HG02571 (cell line): Measurements from ENCODE around the gene MICAL3.

ENCODE experiments used
- ATAC-seq: cut with Tn5 transposase; IDR thresholded peaks from one replicate; pipeline ENCODE4 v1.9.1; 2021; ENCODE audit warnings: mild to moderate bottlenecking, moderate library complexity; ENCODE audit not compliant: unreplicated experiment

The MICAL3 gene

DNA sequence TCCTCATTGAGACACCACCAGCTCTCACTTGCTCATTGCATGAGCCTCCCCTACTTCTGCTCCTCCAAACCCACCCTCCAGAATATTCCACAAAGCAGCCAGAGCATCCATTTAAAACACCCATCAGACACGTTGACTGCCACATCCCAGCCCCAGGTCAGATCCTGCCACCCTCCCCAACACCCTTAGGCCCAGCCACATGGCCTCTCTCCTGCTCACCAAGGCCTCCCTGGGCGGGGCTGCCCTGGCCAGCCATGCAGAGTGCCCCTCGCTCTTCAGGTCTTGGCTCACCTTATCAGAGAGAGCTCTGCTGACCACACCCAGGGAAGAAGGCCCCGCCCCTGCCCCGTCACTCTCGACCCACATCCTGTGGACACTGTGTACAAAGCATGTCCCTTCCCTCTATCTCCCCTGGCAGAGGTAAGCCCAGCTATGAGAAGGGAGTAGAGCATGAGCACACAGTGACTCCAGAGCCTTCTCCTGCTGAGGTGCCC is 106.8 kb downstream of the MICAL3 start:
- ATAC-seq: no peak

DNA sequence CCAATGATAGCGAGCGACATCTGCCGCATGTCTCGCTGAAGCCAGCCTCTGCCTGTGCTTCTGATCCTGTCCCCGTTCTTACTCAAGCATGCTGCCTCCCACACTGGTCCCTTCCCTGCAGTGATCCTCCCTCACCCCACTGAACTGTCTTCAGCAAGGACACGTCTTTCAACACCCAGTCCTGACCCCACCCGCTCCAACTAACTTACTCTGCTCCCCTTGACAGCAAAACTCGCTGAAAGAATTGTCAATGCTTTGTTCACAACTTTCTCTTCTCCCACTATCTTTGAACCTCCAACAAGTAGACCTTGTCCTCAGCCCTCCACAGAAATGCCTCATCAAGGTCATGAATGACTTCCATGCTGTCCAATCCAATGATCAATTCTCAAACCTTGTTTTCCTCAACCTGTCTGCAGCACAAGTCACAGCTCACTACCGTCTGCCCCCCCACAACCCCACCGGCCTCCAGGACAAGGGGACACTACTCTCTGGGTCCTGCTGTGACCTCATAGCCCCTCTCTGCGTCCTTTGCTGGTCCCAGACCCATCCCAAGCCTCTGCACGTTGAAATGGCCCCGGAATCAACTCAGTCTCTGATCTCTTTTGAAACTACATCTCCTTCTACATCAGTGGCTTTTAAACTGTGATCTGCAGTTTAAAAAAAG is 108.0 kb downstream of the MICAL3 start:
- ATAC-seq: no peak

DNA sequence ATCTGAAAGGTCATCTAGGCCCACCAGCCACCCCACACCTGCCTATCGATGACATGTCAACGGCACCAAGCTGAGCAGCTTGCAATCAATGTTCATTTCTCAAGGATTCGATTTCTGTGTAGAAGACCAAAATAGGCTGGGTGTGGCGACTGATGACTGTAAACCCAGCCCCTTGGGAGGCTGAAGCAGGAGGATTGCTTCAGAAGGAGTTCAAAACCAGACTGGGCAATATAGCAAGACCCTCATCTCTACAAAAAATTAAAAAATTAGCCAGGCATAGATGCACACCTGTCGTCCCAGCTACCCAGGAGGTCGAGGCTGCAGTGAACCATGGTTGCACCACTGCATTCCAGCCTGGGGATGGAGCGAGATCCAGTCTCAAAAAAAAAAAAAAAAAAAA is 108.7 kb downstream of the MICAL3 start:
- ATAC-seq: no peak

DNA sequence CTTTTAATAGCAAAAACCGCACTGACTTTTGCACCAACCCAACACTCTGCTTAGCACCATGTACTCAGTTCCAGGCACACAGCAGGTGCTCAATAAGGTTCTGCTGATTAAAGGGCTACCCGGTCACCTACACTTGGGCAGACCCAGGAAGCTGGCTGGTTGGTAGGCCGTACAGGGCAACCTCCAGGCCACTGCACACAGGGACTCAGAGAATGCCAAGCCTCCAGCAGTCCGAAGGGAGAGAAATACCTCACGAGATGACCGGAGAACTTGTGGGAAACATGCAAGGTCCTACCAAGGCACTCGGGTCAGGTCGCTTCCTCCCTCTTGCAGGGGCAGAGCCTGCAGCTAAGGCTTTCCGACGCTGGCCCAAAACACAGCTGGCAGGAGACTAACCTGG is 109.2 kb downstream of the MICAL3 start:
- no peak for ATAC-seq

DNA sequence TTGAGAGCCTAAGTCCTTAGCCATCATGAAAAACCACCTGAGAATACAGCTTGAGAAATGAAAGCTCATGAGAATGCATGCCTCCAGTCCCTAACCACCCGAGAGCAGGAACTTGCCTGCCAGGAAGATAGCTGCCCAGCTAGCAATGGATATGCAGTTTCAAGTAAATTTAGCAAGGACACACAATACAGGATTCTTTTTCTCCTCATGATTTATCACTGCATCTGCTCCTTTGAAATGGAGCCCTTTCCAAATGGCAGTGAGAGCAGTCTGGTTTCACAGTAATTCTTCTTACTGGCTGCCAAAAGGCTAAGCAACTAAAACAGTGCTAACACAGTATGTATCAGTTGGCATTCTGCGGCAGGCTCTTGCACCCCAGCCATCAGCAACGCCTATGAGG is 109.9 kb downstream of the MICAL3 start:
- no peak for ATAC-seq

DNA sequence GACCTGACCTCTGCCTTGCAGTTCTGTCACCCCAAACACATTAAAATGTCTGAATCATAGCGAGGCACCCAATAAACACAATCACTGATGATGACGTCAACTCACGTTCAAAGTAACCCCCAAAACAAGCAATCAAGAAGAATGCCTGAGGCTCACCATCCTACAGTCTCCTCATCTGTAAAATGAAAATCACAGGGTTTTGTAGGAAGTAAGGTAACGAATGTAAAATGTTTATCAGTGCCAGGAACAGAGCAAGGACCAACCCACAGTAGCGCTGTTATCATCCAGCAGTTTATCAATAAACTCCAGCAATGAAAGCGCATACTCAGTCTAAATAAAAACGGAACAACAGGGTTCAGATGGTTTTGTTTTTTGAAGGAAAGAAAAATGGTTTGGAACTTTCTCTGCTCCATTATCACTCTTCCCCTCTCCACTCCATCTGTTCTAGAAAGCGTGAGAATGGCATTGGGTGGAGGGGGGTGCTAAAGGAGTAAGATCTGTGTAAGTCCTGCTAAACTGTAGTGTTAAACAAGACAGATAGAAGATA is 110.5 kb downstream of the MICAL3 start:
- no peak for ATAC-seq

DNA sequence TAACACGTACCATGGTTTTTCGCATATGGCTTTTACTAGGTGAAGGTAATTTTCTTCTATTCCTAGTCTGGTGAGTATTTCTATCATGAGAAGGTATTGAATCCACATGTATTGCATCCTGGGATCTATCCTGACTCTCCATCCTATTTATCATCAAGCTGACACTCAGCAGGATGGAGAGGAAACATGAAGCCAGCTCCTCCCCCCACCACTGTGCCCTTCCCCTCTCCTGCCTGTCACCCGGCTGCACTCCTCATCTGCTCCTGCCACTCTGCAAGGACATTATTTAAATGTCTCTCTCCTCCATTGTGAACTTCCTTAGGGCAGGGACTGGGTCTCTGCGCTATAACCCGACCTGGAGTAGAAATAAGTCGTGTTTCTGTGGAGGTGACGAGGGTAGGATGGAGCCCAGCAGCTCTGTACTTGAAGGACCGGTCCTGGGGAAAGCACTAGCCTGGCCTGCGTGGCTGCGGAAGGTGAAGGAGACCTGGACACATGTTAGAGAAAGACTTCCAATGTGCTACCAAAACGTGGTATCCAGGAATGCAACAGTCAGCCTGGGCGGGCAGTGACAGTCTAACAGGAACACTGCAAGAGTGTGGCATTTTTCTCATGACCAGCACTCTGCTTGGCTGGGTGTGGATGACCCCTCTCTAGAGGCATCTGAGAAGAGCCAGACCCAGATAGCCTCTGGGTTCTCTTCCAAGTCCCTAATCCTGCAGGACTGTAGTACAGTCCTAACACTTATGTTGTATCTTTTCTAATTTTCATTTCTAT is 111.2 kb downstream of the MICAL3 start:
- no peak for ATAC-seq

DNA sequence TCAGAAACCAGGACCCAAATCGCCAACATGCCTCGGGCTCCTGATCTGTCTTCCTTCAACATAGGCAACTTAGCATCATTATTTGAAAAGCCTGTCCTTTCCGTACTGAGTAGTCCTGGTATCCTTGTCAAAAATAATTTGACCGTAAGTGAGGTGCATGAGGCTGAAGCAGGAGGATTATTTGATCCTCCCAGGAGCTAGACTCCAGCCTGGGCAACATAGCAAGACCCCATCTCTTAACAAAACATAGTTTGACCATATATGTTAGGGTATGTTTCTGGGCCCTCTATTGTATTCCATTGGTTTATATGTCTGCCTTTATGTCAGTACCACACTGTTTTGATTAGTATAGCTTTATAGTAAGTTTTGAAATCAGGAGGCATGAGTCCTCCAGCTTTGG is 112.5 kb downstream of the MICAL3 start:
- no peak for ATAC-seq

DNA sequence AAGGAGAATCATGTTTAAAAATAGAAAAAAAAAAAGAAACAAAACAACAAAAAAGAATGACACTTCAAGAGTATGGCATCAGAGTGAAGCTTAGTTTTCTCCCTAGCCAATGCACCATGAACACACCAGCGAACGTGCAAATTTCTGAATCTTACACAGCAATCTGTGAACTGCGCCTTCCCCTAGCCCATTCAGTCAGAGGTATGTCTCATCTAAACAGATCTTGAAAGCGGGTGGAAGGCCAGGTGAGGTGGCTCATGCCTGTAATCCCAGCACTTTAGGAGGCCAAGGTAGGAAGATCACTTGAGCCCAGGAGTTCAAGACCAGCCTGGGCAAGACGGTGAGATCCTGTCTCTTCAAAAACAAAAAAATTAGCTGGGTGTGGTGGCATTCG is 113.1 kb downstream of the MICAL3 start:
- ATAC-seq: no peak

DNA sequence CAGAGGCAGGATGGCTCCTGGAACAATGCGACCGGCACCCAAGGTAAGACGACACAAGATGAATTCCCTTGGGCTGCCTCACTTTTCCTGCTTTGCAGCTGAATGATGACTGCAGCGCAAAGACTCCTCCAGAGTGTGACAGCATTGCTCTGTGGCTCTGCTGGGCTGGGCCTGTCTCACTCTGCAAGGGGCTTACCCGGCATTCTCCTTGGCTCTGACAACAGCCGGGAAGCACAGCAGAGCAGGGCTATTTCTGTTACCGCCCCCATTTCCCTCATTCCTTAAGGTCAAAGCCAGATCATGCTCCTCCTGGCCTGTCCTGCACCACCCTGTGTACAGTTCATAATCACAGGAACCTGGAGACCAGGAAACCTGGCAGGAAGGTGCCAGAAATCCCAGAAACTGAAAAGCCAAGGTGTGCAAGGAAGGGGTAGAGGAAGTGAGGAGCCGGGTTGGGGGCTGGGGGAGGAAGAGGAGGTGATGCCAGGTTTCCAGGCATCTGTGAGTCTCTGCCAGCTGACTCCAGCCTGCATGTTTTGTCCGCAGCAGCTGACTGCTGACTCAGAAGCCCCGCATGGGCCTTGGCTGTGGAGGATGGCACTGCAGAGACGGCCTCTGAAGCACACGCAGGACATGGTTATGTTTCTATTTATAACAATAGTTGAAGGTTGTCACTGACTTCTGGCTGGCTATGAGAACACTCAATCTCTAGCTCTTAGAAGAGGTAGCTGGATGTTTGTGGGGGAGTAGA is 113.6 kb downstream of the MICAL3 start:
- ATAC-seq: no peak

DNA sequence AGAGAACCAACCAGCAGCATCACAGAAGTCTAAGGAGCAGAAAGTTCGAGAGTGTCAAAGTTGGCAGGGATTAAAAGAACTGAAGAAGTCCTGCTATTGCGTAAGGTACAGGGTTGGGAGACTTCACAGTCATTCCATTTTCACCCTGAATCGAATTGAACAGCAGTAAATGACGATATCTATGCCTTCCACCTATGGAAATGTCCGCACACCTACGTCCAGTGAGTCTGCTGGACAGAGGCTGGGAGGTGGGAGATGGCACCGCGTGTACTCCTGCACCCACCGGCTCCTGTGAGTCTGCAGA is 116.7 kb downstream of the MICAL3 start:
- ATAC-seq: no peak

DNA sequence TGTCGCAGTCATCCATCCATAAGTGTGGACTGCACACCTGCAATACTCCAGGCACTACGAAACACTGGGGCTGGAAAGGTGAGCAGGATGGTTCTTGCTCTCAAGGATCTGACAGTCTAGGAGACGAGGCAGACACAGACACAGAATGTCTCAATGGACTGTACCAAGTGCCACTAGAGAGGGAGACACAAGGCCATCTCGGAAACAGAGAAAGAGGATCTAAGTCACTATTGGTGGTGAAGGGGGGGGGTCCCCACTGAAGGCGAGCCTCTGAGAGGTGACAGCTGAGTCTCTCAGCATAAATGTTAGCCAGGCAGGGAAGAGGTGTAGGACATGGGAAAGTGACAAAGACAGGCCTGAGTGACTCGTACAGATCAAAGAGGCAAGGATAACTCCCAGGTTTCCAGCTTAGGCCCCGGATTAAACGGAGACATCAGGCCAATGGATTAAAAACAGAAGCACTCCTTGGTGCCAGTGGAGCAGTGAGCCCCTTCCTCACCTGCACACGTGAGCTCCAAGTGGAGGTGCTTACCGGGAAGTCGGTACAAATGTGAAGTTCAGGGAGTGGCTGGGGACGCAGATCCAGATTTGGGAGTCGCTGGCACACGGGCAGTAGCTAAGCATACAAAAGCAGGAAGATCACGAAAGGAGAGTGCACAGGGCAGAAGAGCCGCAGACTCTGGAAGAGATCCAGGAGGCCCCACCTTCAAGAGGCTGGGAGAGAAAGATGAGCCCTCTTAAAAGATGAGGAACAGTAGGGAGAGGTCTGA is 117.2 kb downstream of the MICAL3 start:
- no peak for ATAC-seq

DNA sequence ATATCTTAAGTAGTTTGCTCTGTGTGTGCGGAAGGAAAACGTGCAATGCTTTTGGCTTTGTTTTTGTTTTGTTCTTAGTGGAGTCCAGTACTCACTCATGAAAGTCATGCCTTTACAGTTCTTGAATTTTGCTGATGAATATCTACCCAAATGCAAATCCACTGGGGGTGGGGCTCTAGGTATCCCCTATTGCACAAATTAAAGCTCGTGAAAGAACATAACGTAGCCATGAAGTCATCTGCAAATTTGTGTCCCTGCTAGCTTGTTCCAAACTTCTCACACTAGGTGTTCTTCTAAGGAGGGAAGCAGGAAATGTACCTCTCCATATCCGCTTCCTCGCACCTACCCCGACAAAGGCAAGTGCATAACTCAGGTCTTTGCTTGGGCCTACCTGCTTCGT is 118.9 kb downstream of the MICAL3 start:
- no peak for ATAC-seq

DNA sequence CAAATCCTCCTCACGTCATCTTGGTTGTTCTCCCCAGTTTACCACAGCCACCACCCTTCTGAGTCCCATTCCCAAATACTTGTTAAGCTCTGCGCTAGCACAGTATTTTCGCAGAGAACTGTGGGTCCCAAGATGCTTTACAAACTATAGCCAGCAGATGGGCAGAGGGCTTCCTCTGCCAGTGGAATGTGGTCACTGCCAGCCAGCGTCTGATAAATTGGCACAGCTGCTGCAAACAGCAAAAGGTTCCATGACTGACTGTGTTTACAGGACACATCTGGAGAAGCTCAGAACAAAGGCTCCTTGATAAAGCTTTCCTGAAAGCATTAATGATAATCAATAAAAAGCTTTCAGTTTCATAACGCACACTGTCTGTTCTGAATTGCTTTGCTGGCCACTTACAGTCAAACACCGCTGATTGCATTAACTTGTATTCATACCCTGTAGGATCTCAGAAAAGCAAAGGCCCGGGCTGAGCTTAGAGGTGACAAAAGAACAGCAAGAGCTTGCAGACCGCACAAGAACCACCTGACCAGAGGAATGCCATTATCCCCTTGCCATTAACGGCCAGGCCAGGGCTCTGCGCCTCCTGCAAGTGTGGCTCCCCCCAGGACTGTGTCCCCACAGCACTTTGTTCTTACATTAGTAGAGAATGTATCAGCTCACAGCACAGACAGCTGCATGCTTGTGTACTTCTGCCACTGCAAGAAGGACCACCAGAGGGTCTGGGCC is 120.6 kb downstream of the MICAL3 start:
- no peak for ATAC-seq

DNA sequence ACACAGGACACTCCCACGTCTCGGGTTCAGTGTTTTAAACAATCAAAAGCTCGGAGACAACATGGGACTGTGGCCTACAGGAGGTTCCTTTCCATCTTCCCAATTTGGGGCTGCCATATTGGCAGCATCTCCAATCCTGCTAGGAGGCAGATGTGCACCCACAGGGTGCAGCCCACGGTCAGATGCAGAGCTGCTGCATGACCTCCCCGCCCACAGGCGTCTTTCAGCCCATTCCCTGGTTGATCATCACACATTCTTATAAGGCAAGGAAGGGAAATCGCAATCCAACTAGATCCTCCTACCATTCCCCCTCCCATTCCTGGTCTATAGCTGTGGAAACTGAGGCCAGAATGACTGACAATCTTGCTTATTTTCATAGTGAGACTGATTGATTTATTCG is 121.4 kb downstream of the MICAL3 start:
- no peak for ATAC-seq

DNA sequence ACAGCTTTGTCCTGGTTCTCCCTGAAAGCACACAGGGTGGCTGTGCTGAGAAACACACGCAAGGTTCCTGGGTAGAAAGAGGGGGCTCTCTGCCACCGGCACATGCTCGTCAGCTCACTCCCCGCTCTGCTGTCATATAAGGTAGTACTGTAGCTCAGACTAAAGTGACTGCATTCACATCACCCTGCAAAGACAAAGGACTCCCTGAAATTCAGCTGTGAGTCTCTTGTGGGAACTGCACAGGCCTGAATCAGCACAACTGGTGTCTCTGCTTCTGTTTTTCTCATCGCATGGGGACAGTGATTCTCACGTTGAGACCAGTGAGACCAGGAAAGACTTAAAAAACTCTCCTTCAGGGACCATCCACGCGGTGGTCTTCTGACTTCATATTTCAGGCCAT is 126.0 kb downstream of the MICAL3 start:
- no peak for ATAC-seq

DNA sequence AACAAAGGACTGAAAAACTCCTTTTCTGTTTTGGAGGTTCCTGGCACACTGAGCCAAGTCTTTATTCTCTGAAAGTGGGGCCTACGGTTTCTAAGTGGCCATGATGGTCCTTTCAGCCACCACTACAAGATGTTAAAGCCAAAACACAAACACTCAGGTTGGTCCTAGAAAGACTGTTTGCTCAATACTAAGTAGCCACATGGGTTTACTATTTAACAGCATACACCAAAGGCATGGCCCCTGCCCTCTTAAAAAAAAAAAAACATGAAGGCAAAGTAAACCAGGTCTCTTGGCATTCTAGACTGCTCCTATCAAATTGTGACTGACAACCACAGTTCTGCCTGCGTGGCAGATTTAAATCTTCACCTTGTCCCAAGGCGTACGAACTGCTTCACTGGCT is 126.5 kb downstream of the MICAL3 start:
- ATAC-seq: no peak

DNA sequence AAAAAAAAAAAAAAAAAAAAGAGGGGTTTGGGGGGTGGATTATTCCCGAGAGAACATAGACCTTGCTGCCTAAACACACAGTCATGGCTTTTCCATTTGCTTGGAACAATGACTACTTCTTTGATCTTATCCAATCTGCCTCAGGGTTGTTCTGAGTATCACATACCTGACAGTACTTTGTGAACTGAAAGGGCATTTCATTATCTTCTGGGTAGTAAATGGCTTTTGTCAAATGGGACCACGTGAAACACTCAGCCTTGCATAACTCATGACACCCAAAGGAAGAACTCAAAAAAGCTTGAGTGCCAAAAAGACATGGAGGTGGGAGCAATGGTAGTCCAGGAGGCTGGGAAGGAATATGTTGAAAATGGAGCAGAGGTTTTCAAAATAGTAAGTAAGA is 126.9 kb downstream of the MICAL3 start:
- no peak for ATAC-seq

DNA sequence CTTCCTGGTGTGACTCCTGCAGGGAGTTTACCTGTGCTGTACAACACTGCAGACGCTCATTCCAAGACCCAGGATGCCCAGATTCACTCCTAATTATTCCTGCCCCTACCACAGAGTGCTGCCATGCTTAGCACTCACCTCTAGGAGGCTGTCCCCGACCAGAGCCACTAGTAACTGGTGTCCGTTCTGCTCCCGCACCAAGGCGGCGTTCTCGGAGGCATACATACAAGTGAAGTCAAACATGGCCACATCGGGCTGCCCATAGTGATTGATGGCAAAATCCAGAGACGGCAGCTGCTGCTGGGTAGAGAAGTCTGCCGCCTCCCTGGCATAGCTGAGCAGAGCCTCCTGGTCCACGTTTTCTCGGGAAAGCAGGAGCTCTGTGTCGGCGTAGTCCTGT is 127.8 kb downstream of the MICAL3 start:
- ATAC-seq: no peak

DNA sequence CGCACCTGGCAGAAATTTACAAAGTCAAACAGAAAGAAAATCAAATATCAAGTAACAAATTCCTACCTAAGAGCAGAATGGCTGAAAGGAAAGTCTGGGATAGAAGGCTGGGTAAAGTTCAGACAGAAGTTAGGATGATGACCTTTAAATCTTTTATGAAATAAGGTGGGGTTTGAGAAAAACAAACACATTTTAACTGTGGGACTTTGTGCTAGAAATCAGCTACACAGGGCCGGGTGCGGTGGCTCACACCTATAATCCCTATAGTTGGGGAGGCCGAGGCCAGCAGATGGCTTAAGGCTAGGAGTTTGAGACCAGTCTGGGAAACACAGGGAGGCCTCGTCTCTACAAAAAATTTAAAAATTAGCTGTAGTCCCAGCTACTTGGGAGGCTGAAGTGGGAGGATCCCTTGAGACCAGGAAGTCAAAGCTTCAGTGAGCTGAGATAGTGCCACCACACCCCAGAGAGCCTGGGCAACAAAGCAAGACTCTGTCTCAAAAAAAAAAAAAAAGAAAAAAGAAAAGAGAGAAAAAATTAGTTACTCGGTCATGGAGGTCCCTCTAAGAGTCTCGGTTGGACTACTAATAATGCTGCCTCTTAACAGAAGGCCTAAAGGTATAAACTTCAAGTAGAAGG is 130.3 kb downstream of the MICAL3 start:
- ATAC-seq: no peak
